Measurements from ENCODE around the gene GIMAP2. TPM values are rescaled to one million over a fixed set of nuclear protein-coding genes. Genes with fewer than 3 reads are reported as not detected.
A peak's percentile ranks its signal among the peaks of the same experiment; 100 is the strongest.
"Not testable (repeated sequence)": the region's sequence is repeated elsewhere in the genome, so short reads cannot be mapped to it uniquely, and the experiment has no call there.

Gene GIMAP2
- total RNA-seq, 2 experiments from 2014 or later, result 60.3 to 80.0 TPM

- no peak for ATAC-seq
- peaks cover 88% of the 10 kb centered on the region for H3K4me1 Mint-ChIP-seq
- CTCF ChIA-PET, result interaction anchor here (1.0 to 1.6 kb wide), 3 partner anchors 21 to 214 kb away, joined by 3 to 4 read pairs (median 4); no protein-coding TSS in a partner anchor
- H3K9me3 Mint-ChIP-seq (ENCODE audit: low read depth), result peaks cover 5% of the 10 kb centered on the region
- H3K27me3 Mint-ChIP-seq, result no peaks in the 10 kb centered on the region
- H3K4me3 Mint-ChIP-seq, result no peak overlapping the region
- peak overlapping the region; percentile 93 for H3K27ac Mint-ChIP-seq
- peaks cover 29% of the 10 kb centered on the region for H3K36me3 Mint-ChIP-seq
- peak; percentile 54 for DNase-seq
These were observed 20.3 kb upstream of the GIMAP2 start for GRCh38 chr7:150665089-150665748.

- Mint-ChIP-seq H3K27ac (peak overlapping the region; percentile 93), H3K27me3 (no peaks in the 10 kb centered on the region), H3K9me3 (ENCODE audit: low read depth) (peaks cover 5% of the 10 kb centered on the region), H3K36me3 (peaks cover 29% of the 10 kb centered on the region), H3K4me1 (peaks cover 92% of the 10 kb centered on the region), H3K4me3 (no peak overlapping the region)
- CTCF ChIA-PET, result interaction anchor here (1.4 to 2.4 kb wide), 4 partner anchors 20 to 217 kb away, joined by 3 to 8 read pairs (median 4); partner anchors contain the start of gene GIMAP8
- DNase-seq (no peak), ATAC-seq (no peak)
These were observed 19.6 kb upstream of the GIMAP2 start for GRCh38 chr7:150665896-150666295.

- Mint-ChIP-seq H3K27me3 (no peaks in the 10 kb centered on the region), H3K4me3 (peak overlapping the region; percentile 2), H3K27ac (peak overlapping the region; percentile 93), H3K36me3 (peaks cover 28% of the 10 kb centered on the region), H3K4me1 (peaks cover 92% of the 10 kb centered on the region), H3K9me3 (ENCODE audit: low read depth) (peaks cover 5% of the 10 kb centered on the region)
- DNase-seq (no peak), ATAC-seq (no peak)
- CTCF ChIA-PET, result interaction anchor here (1.0 to 2.5 kb wide), 6 partner anchors 20 to 217 kb away, joined by 3 to 14 read pairs (median 4); partner anchors contain the start of genes GIMAP1 and GIMAP8
These were observed 19.1 kb upstream of the GIMAP2 start for GRCh38 chr7:150666412-150666811.

GRCh38 chr7:150668472-150668911 lies 17.0 kb upstream of the GIMAP2 start:
- Mint-ChIP-seq H3K27ac (peak overlapping the region; percentile 93), H3K4me1 (peaks cover 88% of the 10 kb centered on the region), H3K36me3 (peaks cover 33% of the 10 kb centered on the region), H3K9me3 (ENCODE audit: low read depth) (peaks cover 8% of the 10 kb centered on the region), H3K4me3 (peak overlapping the region; percentile 36), H3K27me3 (no peaks in the 10 kb centered on the region)
- CTCF ChIA-PET, result interaction anchor here (0.9 to 4.9 kb wide), 5 partner anchors 18 to 220 kb away, joined by 3 to 21 read pairs (median 6); partner anchors contain the start of genes GIMAP1 and GIMAP2
- ATAC-seq, result peak; percentile 76
- peak; percentile 88 for DNase-seq

DNA sequence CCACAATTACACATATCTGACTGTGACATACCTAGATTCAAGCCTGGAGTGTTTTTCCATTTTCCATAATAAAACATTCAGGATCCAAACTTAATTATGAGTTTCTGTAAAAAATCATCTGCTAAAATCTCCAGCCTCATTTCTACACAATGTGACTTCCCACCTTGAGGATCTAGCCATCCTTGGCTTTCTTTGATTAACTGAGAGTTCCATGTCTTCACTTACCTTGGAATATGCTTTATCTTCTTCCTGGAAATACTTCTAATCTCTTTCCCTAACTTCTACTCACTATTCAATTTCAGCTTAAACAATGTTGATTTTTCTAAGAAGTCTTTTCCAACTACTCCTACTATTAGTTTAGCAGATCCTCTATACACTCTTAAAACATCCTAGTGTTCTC lies 16.5 kb upstream of the GIMAP2 start:
- H3K27ac Mint-ChIP-seq, result peak overlapping the region; percentile 93
- peaks cover 8% of the 10 kb centered on the region for H3K9me3 Mint-ChIP-seq (ENCODE audit: low read depth)
- peak overlapping the region; percentile 36 for H3K4me3 Mint-ChIP-seq
- peaks cover 37% of the 10 kb centered on the region for H3K36me3 Mint-ChIP-seq
- H3K4me1 Mint-ChIP-seq, result peaks cover 83% of the 10 kb centered on the region
- no peak for ATAC-seq
- H3K27me3 Mint-ChIP-seq, result no peaks in the 10 kb centered on the region
- no peak for DNase-seq
- CTCF ChIA-PET, result interaction anchor here (0.9 to 4.9 kb wide), 4 partner anchors 18 to 220 kb away, joined by 3 to 21 read pairs (median 10); partner anchors contain the start of genes GIMAP1 and GIMAP2

GRCh38 chr7:150671798-150672585 lies 13.5 kb upstream of the GIMAP2 start:
- H3K4me3 Mint-ChIP-seq; H3K27me3 Mint-ChIP-seq; ATAC-seq; DNase-seq; CTCF ChIA-PET; H3K9me3 Mint-ChIP-seq (ENCODE audit: low read depth): not testable (repeated sequence)
- peak overlapping the region; percentile 35 for H3K27ac Mint-ChIP-seq
- H3K36me3 Mint-ChIP-seq, result peaks cover 39% of the 10 kb centered on the region
- H3K4me1 Mint-ChIP-seq, result peaks cover 77% of the 10 kb centered on the region

- Mint-ChIP-seq H3K27me3 (no peaks in the 10 kb centered on the region), H3K27ac (peak overlapping the region; percentile 80), H3K9me3 (ENCODE audit: low read depth) (peaks cover 3% of the 10 kb centered on the region), H3K4me3 (peak overlapping the region; percentile 14), H3K4me1 (peaks cover 72% of the 10 kb centered on the region), H3K36me3 (peaks cover 39% of the 10 kb centered on the region)
- DNase-seq, result no peak
- no peak for ATAC-seq
- CTCF ChIA-PET, result no interaction called here
These were observed 9.8 kb upstream of the GIMAP2 start for GRCh38 chr7:150675714-150676113.

GRCh38 chr7:150676276-150676675 lies 9.2 kb upstream of the GIMAP2 start:
- CTCF ChIA-PET; H3K9me3 Mint-ChIP-seq (ENCODE audit: low read depth); DNase-seq; H3K27me3 Mint-ChIP-seq: not testable (repeated sequence)
- peak; percentile 24 for ATAC-seq
- peaks cover 70% of the 10 kb centered on the region for H3K4me1 Mint-ChIP-seq
- peaks cover 39% of the 10 kb centered on the region for H3K36me3 Mint-ChIP-seq
- peak overlapping the region; percentile 80 for H3K27ac Mint-ChIP-seq
- peak overlapping the region; percentile 56 for H3K4me3 Mint-ChIP-seq

GRCh38 chr7:150676854-150677253 lies 8.7 kb upstream of the GIMAP2 start:
- H3K27me3 Mint-ChIP-seq; H3K9me3 Mint-ChIP-seq (ENCODE audit: low read depth); DNase-seq; CTCF ChIA-PET: not testable (repeated sequence)
- peak overlapping the region; percentile 80 for H3K27ac Mint-ChIP-seq
- H3K4me3 Mint-ChIP-seq, result peak overlapping the region; percentile 56
- ATAC-seq, result peak; percentile 48
- peaks cover 37% of the 10 kb centered on the region for H3K36me3 Mint-ChIP-seq
- H3K4me1 Mint-ChIP-seq, result peaks cover 68% of the 10 kb centered on the region

- peak overlapping the region; percentile 54 for H3K4me3 Mint-ChIP-seq
- H3K27ac Mint-ChIP-seq, result peak overlapping the region; percentile 62
- H3K36me3 Mint-ChIP-seq, result peaks cover 41% of the 10 kb centered on the region
- CTCF ChIA-PET; H3K9me3 Mint-ChIP-seq (ENCODE audit: low read depth); ATAC-seq; H3K27me3 Mint-ChIP-seq; DNase-seq: not testable (repeated sequence)
- H3K4me1 Mint-ChIP-seq, result peaks cover 74% of the 10 kb centered on the region
These were observed 6.9 kb upstream of the GIMAP2 start for GRCh38 chr7:150678601-150679000.

DNA sequence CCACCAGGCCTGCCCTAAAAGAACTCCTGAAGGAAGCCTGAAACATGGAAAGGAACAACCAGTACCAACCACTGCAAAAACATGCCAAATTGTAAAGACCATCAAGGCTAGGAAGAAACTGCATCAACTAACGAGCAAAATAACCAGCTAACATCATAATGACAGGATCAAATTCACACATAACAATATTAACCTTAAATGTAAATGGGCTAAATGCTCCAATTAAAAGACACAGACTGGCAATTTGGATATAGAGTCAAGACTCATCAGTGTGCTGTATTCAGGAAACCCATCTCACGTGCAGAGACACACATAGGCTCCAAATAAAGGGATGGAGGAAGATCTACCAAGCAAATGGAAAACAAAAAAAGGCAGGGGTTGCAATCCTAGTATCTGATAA lies 5.1 kb upstream of the GIMAP2 start:
- peaks cover 35% of the 10 kb centered on the region for H3K36me3 Mint-ChIP-seq
- H3K27me3 Mint-ChIP-seq; CTCF ChIA-PET; H3K9me3 Mint-ChIP-seq (ENCODE audit: low read depth); ATAC-seq; H3K4me3 Mint-ChIP-seq; DNase-seq: not testable (repeated sequence)
- peaks cover 83% of the 10 kb centered on the region for H3K4me1 Mint-ChIP-seq
- peak overlapping the region; percentile 16 for H3K27ac Mint-ChIP-seq

GRCh38 chr7:150686030-150686631 lies 625 bp downstream of the GIMAP2 start:
- DNase-seq, result no peak
- Mint-ChIP-seq H3K9me3 (ENCODE audit: low read depth) (peaks cover 12% of the 10 kb centered on the region), H3K4me3 (peak overlapping the region; percentile 98), H3K4me1 (peaks cover 73% of the 10 kb centered on the region), H3K27me3 (no peaks in the 10 kb centered on the region), H3K27ac (peak overlapping the region; percentile 97), H3K36me3 (peaks cover 69% of the 10 kb centered on the region)
- peak; percentile 49 for ATAC-seq
- CTCF ChIA-PET, result interaction anchor here (0.9 to 4.0 kb wide), 12 partner anchors 16 to 322 kb away, joined by 3 to 21 read pairs (median 4); partner anchors contain the start of genes GIMAP1, GIMAP5 and GIMAP6

GRCh38 chr7:150688630-150689029 lies 3.1 kb downstream of the GIMAP2 start:
- DNase-seq (no peak), ATAC-seq (no peak)
- Mint-ChIP-seq H3K27me3 (no peaks in the 10 kb centered on the region), H3K4me3 (peak overlapping the region; percentile 33), H3K4me1 (peaks cover 61% of the 10 kb centered on the region), H3K9me3 (ENCODE audit: low read depth) (peaks cover 27% of the 10 kb centered on the region), H3K36me3 (peaks cover 77% of the 10 kb centered on the region), H3K27ac (peak overlapping the region; percentile 0)
- CTCF ChIA-PET, result interaction anchor here (4.0 kb wide), 1 partner anchor 19 kb away, joined by 21 read pairs; no protein-coding TSS in a partner anchor

Measured in activated CD8-positive, alpha-beta memory T cell treated with anti-CD3 and anti-CD28 coated beads, Interleukin-2, amount 10 ng/mL, durations not matched to agents 7 days and 5 days (primary cell).